HepG2 (cell line): ENCODE data around the gene AHCYL2. TPM values are rescaled to one million over a fixed set of nuclear protein-coding genes. Genes with fewer than 3 reads are reported as not detected.

Experiments
- EHMT2 ChIP-seq: fragments of 200-600 bp; sonication (generic); IDR thresholded peaks from 2 replicates; pipeline ENCODE4 v1.7.0; 2017; ENCODE audit warnings: antibody characterized with exemption, low read depth, low read length, borderline replicate concordance
- FOXC1 ChIP-seq: sonication (generic); formaldehyde crosslinking; IDR thresholded peaks from 2 replicates; pipeline ENCODE4 v1.8.0; 2022; ENCODE audit warnings: mild to moderate bottlenecking, missing genetic modification reagents, borderline replicate concordance
- MLLT10 ChIP-seq: sonication (generic); formaldehyde crosslinking; IDR thresholded peaks from 2 replicates; pipeline ENCODE4 v1.4.0; 2020; ENCODE audit warnings: missing genetic modification reagents
- MLXIP ChIP-seq: sonication (generic); formaldehyde crosslinking; IDR thresholded peaks from 2 replicates; pipeline ENCODE4 v1.9.0; 2021; ENCODE audit warnings: missing genetic modification reagents, borderline replicate concordance
- PATZ1 ChIP-seq: sonication (generic); formaldehyde crosslinking; IDR thresholded peaks from 2 replicates; pipeline ENCODE4 v1.4.0; 2020; ENCODE audit warnings: missing genetic modification reagents
- RNF2 ChIP-seq: fragments of 450-650 bp; conservative IDR thresholded peaks from 2 replicates; pipeline ENCODE4 v1.6.1; 2016; ENCODE audit warnings: low read depth
- ZBTB14 ChIP-seq: sonication (generic); formaldehyde crosslinking; IDR thresholded peaks from 2 replicates; pipeline ENCODE4 v1.4.0; 2020; ENCODE audit warnings: missing genetic modification reagents
- ZBTB40 ChIP-seq, 2 experiments: fragments of 450-650 bp in 1 of 2; sonication (generic) in 1 of 2; formaldehyde crosslinking in 1 of 2; IDR thresholded peaks; 2 replicates each; pipeline versions ENCODE4 v1.6.1 to v1.8.0; 2016 to 2022; ENCODE audit warnings: antibody characterized with exemption in 1 of 2, mild to moderate bottlenecking in 1 of 2, missing genetic modification reagents in 1 of 2
- ZNF12 ChIP-seq: sonication (generic); formaldehyde crosslinking; IDR thresholded peaks from 2 replicates; pipeline ENCODE4 v1.5.0; 2020; ENCODE audit warnings: missing genetic modification reagents
- ZNF296 ChIP-seq: sonication (generic); formaldehyde crosslinking; conservative IDR thresholded peaks from 2 replicates; pipeline ENCODE4 v1.5.0; 2020; ENCODE audit warnings: mild to moderate bottlenecking, missing genetic modification reagents
- ZNF546 ChIP-seq: sonication (generic); formaldehyde crosslinking; conservative IDR thresholded peaks from 2 replicates; pipeline ENCODE4 v1.8.1; 2023; ENCODE audit warnings: mild to moderate bottlenecking, missing genetic modification reagents
- ZNF616 ChIP-seq: sonication (generic); formaldehyde crosslinking; IDR thresholded peaks from 2 replicates; pipeline ENCODE4 v1.5.0; 2020; ENCODE audit warnings: low read depth, mild to moderate bottlenecking, missing genetic modification reagents
- polyA plus RNA-seq, 8 experiments: library from polyadenylated mRNA; depleted of rRNA in 3 of 8; stranded (reverse) in 7 of 8; unstranded in 1 of 8; fragments of >200 nt; fragmentation: Illumina TruSeq in 4 of 8; extraction: Trizol in 4 of 8; gene quantifications; 2 replicates each; pipeline versions ENCODE4 v1.2.1 to v1.2.3, GENCODE V29; 2011 to 2016; ENCODE audit warnings: low read depth in 4 of 8, missing spikeins in 1 of 8, mixed read lengths in 1 of 8; ENCODE audit not compliant: insufficient read depth in 1 of 8
- total RNA-seq, 5 experiments: library from RNA; depleted of rRNA; stranded (reverse); fragments of >200 nt; fragmentation: Illumina TruSeq; extraction: Trizol; gene quantifications; 2 replicates each; pipeline ENCODE4 v1.2.3, GENCODE V29; 2016; ENCODE audit warnings: low read depth in 1 of 5

AHCYL2 gene
- total and polyA plus RNA-seq, 2 of the 13 experiments (the other 11 are each of a cell fraction or from before 2014, with no cell fraction given) = 9.5 to 14.7 TPM

- TF ChIP-seq PATZ1 (CRISPR knock-in tag) (peak; percentile 80), MLXIP (CRISPR knock-in tag) (no peak), ZBTB40 (IDR thresholded peaks at IDR 0.05) (no peak), ZBTB40 (CRISPR knock-in tag; IDR thresholded peaks at IDR 0.05) (no peak; the same call in 1 of the 2 replicates), RNF2 (peak; percentile 16; the same call in 1 of the 2 replicates), ZNF546 (peak; percentile 77), EHMT2 (no peak), ZNF616 (CRISPR knock-in tag) (peak; percentile 82), MLLT10 (CRISPR knock-in tag) (no peak), ZNF296 (CRISPR knock-in tag) (no peak), ZBTB14 (CRISPR knock-in tag) (0 out of 2 replicates have a peak, but pooled peaks have one; percentile 5), FOXC1 (CRISPR knock-in tag) (no peak), ZNF12 (CRISPR knock-in tag) (no peak)
These were observed 209.2 kb downstream of the AHCYL2 start, which contains the start of gene STRIP2 (continued) for GRCh38 chr7:129433847-129434674.
